T-helper 1 cell treated with Interleukin-12 subunit alpha and Interleukin-12 subunit beta and Interleukin-4 antibody, amounts not matched to agents 30 μg/mL and 1 μg/mL, for 36 hours (primary cell): ENCODE data around the gene PPP1R26.

Experiments
- H3K27ac Mint-ChIP-seq: one replicate; pipeline ENCODE4 v1.8.0; 2021; ENCODE audit warnings: mild to moderate bottlenecking, mixed read lengths
- H3K27me3 Mint-ChIP-seq: one replicate; pipeline ENCODE4 v1.8.0; 2021; ENCODE audit warnings: low read depth, mixed read lengths
- H3K36me3 Mint-ChIP-seq: one replicate; pipeline ENCODE4 v1.8.0; 2021; ENCODE audit warnings: low read depth, mixed read lengths
- H3K4me1 Mint-ChIP-seq: one replicate; pipeline ENCODE4 v1.8.0; 2021; ENCODE audit warnings: low read depth, mixed read lengths
- H3K4me3 Mint-ChIP-seq: one replicate; pipeline ENCODE4 v1.8.0; 2021; ENCODE audit warnings: mild to moderate bottlenecking, moderate library complexity, mixed read lengths
- H3K9me3 Mint-ChIP-seq: one replicate; pipeline ENCODE4 v1.8.0; 2021; ENCODE audit warnings: mixed read lengths

Gene PPP1R26

GRCh38 chr9:135478191-135478590, 1.4 kb upstream of the PPP1R26 start:
- no peak overlapping the region for H3K27ac Mint-ChIP-seq

DNA sequence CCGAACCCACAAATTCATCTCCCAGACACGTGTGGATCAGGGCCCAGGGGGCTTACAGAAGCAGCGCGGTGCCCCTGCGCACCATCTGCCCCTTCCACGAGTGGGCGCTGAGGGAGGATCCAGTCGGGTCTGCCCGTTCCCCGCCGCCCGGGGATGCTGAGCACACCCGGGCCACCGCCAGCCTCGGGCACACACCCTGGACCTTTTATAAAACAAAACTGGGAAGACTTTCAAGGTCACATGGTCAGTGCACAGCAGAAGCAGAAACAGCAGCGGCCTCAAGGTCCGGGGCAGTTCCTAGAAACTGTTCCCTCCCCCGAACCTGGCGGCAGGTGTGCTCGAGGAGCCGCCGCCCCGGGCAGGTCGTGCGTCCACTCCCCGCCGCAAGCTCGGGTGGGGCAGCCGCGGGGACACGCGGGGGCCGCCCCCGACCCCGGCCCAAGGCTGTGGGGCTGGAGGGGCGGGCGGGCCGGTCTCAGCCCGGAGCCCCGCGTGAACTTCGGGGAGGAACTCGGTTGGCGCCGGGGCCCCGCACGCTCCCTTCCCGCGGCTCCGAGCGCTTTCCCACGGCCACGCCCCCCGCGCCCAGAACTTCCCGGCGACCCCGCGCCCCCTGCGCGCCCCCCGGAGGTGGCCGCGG, 633 bp upstream of the PPP1R26 start:
- Mint-ChIP-seq H3K27ac (no peak overlapping the region), H3K9me3 (no peaks in the 10 kb centered on the region), H3K4me3 (peak overlapping the region; percentile 78), H3K27me3 (peaks cover 64% of the 10 kb centered on the region), H3K4me1 (peaks cover 2% of the 10 kb centered on the region), H3K36me3 (no peaks in the 10 kb centered on the region)

More at GRCh38 chr9:135478191-135478590, 1.4 kb upstream of the PPP1R26 start:
- peaks cover 2% of the 10 kb centered on the region for H3K4me1 Mint-ChIP-seq
- H3K36me3 Mint-ChIP-seq, result no peaks in the 10 kb centered on the region
- peaks cover 62% of the 10 kb centered on the region for H3K27me3 Mint-ChIP-seq
- H3K4me3 Mint-ChIP-seq, result peak overlapping the region; percentile 29
- no peaks in the 10 kb centered on the region for H3K9me3 Mint-ChIP-seq

GRCh38 chr9:135480071-135480939, 723 bp downstream of the PPP1R26 start:
- H3K36me3 Mint-ChIP-seq, result no peaks in the 10 kb centered on the region
- peaks cover 2% of the 10 kb centered on the region for H3K4me1 Mint-ChIP-seq
- H3K27me3 Mint-ChIP-seq, result peaks cover 64% of the 10 kb centered on the region
- H3K9me3 Mint-ChIP-seq, result no peaks in the 10 kb centered on the region
- no peak overlapping the region for H3K4me3 Mint-ChIP-seq
- H3K27ac Mint-ChIP-seq, result no peak overlapping the region

GRCh38 chr9:135480940-135481310, 1.3 kb downstream of the PPP1R26 start:
- H3K36me3 Mint-ChIP-seq, result no peaks in the 10 kb centered on the region
- no peaks in the 10 kb centered on the region for H3K9me3 Mint-ChIP-seq
- no peak overlapping the region for H3K27ac Mint-ChIP-seq
- no peak overlapping the region for H3K4me3 Mint-ChIP-seq
- H3K4me1 Mint-ChIP-seq, result peaks cover 2% of the 10 kb centered on the region
- H3K27me3 Mint-ChIP-seq, result peaks cover 58% of the 10 kb centered on the region

GRCh38 chr9:135482015-135482754, 2.6 kb downstream of the PPP1R26 start:
- Mint-ChIP-seq H3K4me1 (peaks cover 2% of the 10 kb centered on the region), H3K27ac (no peak overlapping the region), H3K27me3 (peaks cover 48% of the 10 kb centered on the region), H3K4me3 (no peak overlapping the region), H3K36me3 (no peaks in the 10 kb centered on the region), H3K9me3 (no peaks in the 10 kb centered on the region)

DNA sequence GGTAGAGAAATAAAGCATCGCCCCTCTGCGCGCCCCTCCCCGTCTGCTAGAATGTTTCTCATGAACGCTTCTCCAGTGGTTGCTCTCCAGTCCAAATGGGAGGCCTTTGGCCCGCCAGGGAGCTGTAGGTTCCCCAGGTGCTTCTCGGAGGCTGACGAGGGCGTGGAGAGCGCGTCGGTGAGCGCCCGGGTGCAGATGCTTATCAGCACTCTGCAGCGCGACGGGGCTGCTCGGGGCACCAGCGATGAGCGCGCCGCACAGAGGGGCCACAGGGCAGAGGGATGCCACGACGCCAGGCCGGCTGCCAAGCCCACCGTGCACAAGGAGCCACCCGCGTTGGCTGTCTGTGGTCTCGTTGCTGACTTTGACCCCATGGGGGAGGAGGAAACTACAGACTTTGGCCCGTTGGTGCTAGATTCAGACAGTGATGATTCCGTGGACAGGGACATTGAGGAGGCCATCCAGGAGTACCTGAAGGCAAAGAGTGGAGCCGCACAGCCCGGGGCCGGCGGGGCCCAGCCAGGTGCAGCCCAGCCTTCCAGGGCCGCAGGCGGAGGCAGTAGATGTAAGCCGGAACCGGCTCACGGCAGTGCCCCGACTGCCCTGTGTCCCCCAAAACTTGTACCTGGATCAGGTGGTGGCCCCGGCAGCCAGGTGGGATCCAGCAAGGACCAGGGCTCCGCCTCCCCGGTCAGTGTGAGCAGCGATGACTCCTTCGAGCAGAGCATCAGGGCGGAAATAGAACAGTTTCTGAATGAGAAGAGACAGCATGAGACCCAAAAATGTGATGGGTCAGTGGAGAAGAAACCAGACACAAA, 5.1 kb downstream of the PPP1R26 start:
- H3K27ac Mint-ChIP-seq, result no peak overlapping the region
- H3K27me3 Mint-ChIP-seq, result peaks cover 31% of the 10 kb centered on the region
- no peak overlapping the region for H3K4me3 Mint-ChIP-seq
- no peaks in the 10 kb centered on the region for H3K36me3 Mint-ChIP-seq
- H3K9me3 Mint-ChIP-seq, result no peaks in the 10 kb centered on the region
- no peaks in the 10 kb centered on the region for H3K4me1 Mint-ChIP-seq

DNA sequence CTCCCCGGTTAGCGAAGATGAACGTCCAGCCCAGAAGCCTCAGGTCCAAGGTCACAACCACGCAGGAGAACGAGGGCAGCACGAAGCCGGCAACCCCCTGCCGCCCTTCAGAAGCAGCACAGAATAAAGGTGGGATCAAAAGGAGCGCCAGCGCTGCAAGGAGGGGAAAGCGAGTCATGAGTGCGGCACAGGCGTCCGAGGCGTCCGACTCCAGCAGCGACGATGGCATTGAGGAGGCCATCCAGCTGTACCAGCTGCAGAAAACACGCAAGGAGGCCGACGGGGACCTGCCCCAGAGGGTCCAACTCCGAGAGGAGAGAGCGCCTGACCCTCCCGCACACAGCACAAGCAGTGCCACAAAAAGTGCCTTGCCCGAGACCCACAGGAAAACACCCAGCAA, 5.8 kb downstream of the PPP1R26 start:
- H3K27me3 Mint-ChIP-seq, result peaks cover 31% of the 10 kb centered on the region
- no peaks in the 10 kb centered on the region for H3K4me1 Mint-ChIP-seq
- H3K9me3 Mint-ChIP-seq, result no peaks in the 10 kb centered on the region
- no peak overlapping the region for H3K27ac Mint-ChIP-seq
- H3K4me3 Mint-ChIP-seq, result no peak overlapping the region
- no peaks in the 10 kb centered on the region for H3K36me3 Mint-ChIP-seq

GRCh38 chr9:135485832-135486231, 6.2 kb downstream of the PPP1R26 start:
- Mint-ChIP-seq H3K4me3 (no peak overlapping the region), H3K4me1 (no peaks in the 10 kb centered on the region), H3K27me3 (peaks cover 28% of the 10 kb centered on the region), H3K9me3 (no peaks in the 10 kb centered on the region), H3K36me3 (no peaks in the 10 kb centered on the region), H3K27ac (no peak overlapping the region)

GRCh38 chr9:135486267-135487065, 6.9 kb downstream of the PPP1R26 start:
- Mint-ChIP-seq H3K4me3 (no peak overlapping the region), H3K27me3 (peaks cover 22% of the 10 kb centered on the region), H3K4me1 (no peaks in the 10 kb centered on the region), H3K27ac (no peak overlapping the region), H3K36me3 (no peaks in the 10 kb centered on the region), H3K9me3 (no peaks in the 10 kb centered on the region)

GRCh38 chr9:135487281-135488012, 7.9 kb downstream of the PPP1R26 start:
- no peaks in the 10 kb centered on the region for H3K9me3 Mint-ChIP-seq
- H3K36me3 Mint-ChIP-seq, result no peaks in the 10 kb centered on the region

DNA sequence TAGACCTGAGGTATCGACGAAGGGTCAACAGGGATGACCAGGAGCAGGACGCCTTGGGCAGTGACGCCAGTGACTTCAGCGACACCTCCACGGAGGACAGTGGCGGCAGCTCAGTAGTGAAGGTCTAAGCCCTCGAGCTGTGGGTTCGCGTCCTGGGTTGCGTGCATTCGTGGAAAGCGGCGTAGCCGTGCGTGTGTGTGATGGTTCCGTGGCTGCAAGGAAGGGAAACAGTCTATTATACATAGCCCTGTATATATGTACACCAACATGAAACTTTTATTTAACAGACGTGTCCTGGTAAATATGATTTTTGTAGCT, 8.4 kb downstream of the PPP1R26 start:
- H3K27ac Mint-ChIP-seq, result no peak overlapping the region
- H3K4me3 Mint-ChIP-seq, result no peak overlapping the region
- no peaks in the 10 kb centered on the region for H3K36me3 Mint-ChIP-seq

More at GRCh38 chr9:135487281-135488012, 7.9 kb downstream of the PPP1R26 start:
- H3K27me3 Mint-ChIP-seq, result peaks cover 12% of the 10 kb centered on the region
- no peaks in the 10 kb centered on the region for H3K4me1 Mint-ChIP-seq
- no peak overlapping the region for H3K27ac Mint-ChIP-seq
- H3K4me3 Mint-ChIP-seq, result no peak overlapping the region

GRCh38 chr9:135488527-135488926, 8.9 kb downstream of the PPP1R26 start:
- H3K9me3 Mint-ChIP-seq, result no peaks in the 10 kb centered on the region
- no peak overlapping the region for H3K27ac Mint-ChIP-seq
- H3K4me3 Mint-ChIP-seq, result no peak overlapping the region
- no peaks in the 10 kb centered on the region for H3K4me1 Mint-ChIP-seq
- no peaks in the 10 kb centered on the region for H3K36me3 Mint-ChIP-seq
- H3K27me3 Mint-ChIP-seq, result peaks cover 1% of the 10 kb centered on the region

More for the DNA sequence above, 8.4 kb downstream of the PPP1R26 start:
- Mint-ChIP-seq H3K9me3 (no peaks in the 10 kb centered on the region), H3K4me1 (no peaks in the 10 kb centered on the region), H3K27me3 (peaks cover 7% of the 10 kb centered on the region)
